Stimulated activated CD4-positive, alpha-beta T cell treated with anti-CD3 and anti-CD28 coated beads, Interleukin-1b, Interleukin-23, amount 100 ng/mL, for 1 hour (primary cell): ENCODE measurements around the gene TBC1D21.
A peak's percentile ranks its signal among the peaks of the same experiment; 100 is the strongest.

Experiments
- DNase-seq, 2 donors: peaks; one replicate each; pipeline ENCODE4 v3.0.0-alpha.2; 2020; ENCODE audit warnings: low read depth in 2 of 2

The TBC1D21 gene

GRCh38 chr15:73873456-73873855 is at the start of gene TBC1D21:
Gene TBC1D21, plus strand, starts transcription at chr15:73873564. Its CDS starts 146 bp downstream, at chr15:73873710.
- DNase-seq = no peak

DNA sequence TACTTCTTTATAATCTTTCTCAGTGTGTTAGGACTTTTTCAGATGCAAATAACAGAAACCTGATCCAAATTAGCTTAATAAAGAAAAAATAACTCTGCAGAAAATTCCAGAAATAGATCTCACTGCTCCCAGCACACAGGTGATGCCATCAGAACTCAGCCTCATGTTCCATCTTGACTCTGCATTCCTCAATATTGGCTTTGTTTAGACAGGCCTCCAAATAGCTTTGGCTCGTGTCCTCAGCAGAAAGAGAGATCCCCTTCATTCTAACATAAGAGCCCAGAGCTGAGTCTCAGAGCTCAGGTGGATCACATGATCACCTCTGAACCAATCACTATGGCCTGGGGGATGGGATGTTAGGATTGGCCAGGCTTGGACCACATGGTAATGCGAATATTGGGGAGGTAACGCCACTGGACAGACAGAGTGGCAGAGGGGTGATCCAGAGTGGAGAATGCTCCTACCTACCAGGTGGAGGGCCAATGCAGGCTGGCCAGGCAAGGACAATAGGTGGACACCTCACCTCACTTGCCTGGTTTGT is 46.6 kb upstream of the TBC1D21 start:
- no peak for DNase-seq

GRCh38 chr15:73829523-73829922 is 43.8 kb upstream of the TBC1D21 start:
- DNase-seq = no peak

- no peak for DNase-seq
These were observed 40.7 kb upstream of the TBC1D21 start for GRCh38 chr15:73832657-73833056.

- DNase-seq = no peak
These were observed 36.5 kb upstream of the TBC1D21 start for GRCh38 chr15:73836845-73837244.

DNA sequence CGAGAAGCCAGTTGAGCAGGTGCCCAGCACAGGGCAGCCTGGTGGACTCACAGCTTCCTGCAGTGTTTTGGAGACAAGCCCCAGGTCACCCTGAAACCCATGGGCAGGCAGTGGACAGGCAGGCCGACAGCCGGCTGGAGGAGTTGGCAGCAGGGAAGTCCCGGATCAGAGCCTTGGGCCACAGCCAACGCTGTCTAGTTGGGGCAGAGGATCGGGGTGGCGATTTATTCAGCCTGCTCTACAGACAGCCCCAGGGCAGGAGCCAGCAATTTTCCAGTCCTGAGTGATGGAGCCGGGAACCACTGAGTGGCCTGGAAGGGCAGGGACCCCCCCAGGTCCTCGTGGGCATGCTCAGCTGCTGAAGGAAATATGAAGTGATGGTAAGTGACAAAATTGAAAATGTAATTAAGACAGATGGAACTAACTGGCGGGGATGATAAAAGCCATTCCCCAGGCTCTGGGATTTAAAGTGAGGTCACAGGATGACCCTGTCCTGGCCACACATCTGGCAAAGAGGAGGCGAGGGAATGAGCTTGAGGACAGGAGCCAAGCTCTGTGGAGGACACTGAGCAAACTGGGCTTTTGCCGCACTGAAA is 34.4 kb upstream of the TBC1D21 start:
- DNase-seq = no peak

GRCh38 chr15:73839699-73840377 is 33.5 kb upstream of the TBC1D21 start:
- no peak for DNase-seq

GRCh38 chr15:73840771-73841170 is 32.6 kb upstream of the TBC1D21 start:
- DNase-seq = no peak

- DNase-seq = no peak
These were observed 31.3 kb upstream of the TBC1D21 start for GRCh38 chr15:73841756-73842725.

GRCh38 chr15:73843787-73844186 is 29.6 kb upstream of the TBC1D21 start:
- no peak for DNase-seq

- DNase-seq = no peak
These were observed 29.0 kb upstream of the TBC1D21 start for GRCh38 chr15:73844356-73844755.

- DNase-seq = no peak
These were observed 27.9 kb upstream of the TBC1D21 start for GRCh38 chr15:73845507-73845906.

DNA sequence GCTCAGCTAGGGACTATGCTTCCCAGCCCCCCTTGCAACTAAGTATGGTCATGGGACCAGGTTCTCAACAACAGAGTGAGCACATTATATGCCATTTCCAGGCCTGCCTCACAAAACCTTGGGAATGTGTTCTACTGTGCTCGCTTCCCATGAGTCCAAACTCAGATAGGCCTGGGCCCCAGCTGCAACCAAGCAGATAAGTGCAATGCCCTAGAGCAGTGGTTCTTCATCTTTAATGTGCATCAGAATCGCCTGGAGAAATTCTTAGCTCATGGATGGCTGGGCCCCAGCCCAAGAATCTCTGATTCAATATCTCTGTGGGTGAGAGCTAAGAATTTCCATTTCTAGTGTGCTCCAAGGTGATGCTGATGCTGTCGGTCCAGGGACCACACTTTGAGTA is 27.5 kb upstream of the TBC1D21 start:
- no peak for DNase-seq

DNA sequence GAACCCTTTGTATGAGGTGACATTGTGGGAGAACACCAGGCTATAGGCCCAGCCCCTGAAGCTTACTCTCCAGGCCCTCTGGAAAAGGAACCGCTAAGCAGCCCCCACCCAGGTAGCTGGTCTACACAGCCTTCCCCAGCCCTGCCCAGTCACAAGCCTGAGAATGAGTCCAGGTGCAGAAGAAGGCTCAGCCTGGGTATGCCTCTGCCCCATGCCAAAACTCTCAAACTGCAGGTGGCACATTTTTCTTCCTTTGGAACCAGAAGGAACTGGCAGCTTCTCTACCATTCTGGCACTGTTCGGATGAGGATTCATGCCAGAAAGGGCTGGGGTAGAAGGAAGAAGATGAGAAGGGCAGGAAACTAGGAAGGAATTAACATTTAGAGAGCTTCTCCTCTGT is 23.7 kb upstream of the TBC1D21 start:
- no peak for DNase-seq

DNA sequence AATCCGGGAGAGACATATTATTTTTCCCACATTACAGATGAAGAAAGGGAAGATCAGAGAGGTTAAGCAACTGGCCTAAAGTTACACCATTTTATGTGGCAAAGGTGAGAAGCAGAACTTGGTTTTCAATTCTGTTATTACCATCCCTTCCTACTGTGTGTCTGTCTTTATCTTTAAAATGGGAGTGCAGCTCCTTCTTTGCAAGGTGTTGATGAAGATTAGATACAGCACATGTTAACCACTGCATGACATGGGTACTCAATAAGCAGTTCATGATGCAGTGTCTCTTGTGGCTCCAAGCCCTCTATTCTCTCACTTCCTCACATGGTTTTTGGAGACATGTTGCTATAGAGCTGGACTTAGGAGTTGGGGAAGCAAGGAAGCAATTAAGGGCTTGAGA is 23.1 kb upstream of the TBC1D21 start:
- no peak for DNase-seq

DNA sequence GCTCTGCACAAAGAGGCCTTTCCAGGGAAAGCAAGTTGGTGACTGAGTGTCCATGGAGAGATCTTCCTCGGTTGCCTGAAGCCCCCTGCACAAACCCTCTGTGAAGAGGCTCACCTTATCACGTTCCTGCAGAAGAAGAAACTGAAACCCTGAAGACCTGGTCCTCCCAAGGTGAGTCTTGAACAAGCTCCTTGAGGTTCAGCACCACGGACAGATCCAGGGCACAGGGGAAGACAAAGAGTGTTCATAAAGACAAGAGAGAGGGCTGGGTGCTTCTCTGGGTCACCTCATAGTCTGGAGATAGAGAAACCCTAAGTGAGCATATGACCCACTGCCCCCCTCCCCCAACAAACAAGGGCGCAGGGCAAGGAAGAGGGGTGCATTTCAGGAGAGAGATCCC is 21.7 kb upstream of the TBC1D21 start:
- DNase-seq = peak in 1 of 2 donors; percentile 6

GRCh38 chr15:73852507-73852906 is 20.9 kb upstream of the TBC1D21 start:
- no peak for DNase-seq

- no peak for DNase-seq
These were observed 19.1 kb upstream of the TBC1D21 start for GRCh38 chr15:73854265-73854664.

DNA sequence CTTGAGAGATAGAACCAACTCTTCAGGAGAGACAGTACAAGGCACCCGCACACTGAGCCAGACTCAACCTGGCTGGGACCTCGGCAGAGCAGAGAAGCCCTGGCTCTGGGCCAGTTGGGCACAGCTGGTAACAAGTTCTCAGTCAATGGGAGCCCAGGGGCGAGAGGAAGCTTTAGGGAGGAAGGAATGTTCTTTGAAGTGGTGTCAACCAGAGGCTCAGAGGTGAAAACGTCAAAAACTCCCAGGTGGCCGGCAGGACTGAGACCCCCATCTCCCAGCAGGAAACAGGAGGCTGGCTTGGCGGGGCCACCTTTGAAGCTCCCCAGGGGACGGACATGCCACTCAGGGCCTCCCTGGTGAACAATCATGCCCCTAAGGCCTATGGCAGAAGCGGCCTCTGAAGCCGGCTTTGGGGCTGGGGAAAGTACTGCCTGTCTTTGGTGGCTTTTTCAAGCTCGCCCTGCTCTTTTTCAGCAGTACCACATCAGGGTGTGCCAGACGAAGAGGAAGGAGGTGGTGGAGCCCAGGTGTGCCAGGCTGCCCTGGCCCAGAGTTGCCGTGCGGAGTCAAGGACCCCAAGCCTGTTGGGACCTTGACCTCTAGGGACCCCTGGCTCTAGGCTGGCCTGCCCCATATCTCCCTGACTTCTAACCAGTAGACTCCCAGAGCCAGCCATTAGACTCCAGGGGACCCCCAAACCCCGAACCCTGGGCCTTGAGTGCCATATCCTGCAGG is 16.7 kb upstream of the TBC1D21 start:
- no peak for DNase-seq

DNA sequence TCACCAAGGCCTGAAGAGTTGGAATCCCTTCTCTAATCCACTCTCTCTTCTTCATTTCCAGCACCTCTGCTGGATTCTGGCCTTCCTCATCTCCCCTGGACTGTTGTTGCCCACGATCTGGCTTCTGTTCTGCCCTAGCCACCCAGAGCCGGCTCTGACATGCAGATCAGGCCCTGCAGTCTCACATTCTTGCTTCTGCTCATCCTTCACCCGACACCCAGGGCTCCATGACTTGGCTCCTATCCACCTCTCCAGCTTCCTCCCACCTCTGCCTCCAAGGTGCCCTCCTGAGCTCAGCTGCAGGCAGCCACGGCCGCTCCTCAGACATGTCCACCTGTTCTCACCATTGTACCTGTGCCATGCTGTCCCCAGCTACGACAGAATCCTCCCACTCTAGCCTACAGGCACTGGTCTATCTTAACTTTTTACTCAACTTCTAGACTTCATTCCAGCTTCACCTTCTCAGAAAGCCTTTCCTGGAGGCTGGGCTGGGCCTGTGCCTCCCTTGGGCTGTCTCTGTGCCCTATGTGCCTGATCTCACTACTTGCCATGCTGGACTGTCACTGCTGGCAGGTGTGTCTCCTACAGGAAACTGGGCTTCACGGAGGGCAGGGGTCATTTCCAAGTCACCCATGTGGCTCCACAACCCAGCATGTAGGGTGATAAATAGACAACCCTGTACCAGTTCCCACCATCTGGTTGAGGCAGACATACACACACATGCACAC is 16.0 kb upstream of the TBC1D21 start:
- DNase-seq = no peak

DNA sequence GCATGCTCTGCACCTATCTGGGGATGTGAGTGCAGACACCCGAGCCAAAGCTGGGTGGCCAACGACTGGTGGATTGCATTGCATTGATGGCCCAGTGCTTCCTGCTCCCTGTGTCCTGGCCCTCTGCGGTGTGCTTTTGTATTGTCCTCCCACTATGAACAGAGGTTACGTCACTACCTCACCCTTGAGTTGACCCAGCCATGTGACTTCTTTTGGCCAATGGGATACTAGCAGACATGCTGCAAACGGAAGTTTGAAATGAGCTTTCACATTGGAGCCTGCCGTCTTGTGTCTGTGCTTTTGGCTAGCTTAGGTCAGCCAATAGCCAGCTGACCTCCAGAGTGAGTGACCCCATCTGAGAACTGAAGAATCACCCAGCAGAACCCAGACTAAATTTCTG is 15.3 kb upstream of the TBC1D21 start:
- no peak for DNase-seq
